Measurements from ENCODE around the gene NUP210.

DNA sequence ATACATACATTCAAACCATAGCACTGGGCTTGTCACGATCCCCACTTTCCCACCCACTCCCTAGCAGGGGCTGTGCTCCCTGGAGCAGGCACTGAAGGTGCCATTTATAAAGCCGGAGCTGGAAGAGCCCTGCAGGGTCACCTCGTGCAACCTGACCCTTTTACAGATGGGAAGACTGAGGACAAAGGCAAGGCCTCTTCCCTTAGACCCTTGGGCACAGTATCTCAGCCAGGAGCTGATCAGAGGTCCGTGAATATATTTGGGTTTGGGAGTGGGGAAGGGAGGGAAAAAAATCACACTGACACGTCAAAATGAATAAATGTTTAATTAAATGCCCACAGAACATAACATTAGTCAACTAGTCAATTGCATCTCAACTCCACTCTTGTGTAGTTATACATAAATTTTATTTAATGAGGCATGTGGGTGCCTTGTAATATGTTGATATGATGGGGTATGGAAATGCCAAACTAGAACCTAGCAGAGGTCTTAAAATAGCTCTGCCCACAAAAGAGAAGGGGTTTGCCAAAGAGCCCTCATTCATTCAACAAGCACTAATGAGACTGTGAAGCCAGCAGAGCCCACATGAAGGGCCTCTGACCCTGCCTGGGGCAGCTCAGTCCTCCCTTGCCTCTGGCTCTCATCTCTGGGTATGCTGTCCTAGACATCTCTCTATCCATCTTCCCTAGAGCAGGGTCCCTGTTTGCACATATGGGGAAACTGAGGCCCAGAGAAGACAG lies 119.4 kb downstream of the NUP210 start:
- TF ChIP-seq, protein P1, sequence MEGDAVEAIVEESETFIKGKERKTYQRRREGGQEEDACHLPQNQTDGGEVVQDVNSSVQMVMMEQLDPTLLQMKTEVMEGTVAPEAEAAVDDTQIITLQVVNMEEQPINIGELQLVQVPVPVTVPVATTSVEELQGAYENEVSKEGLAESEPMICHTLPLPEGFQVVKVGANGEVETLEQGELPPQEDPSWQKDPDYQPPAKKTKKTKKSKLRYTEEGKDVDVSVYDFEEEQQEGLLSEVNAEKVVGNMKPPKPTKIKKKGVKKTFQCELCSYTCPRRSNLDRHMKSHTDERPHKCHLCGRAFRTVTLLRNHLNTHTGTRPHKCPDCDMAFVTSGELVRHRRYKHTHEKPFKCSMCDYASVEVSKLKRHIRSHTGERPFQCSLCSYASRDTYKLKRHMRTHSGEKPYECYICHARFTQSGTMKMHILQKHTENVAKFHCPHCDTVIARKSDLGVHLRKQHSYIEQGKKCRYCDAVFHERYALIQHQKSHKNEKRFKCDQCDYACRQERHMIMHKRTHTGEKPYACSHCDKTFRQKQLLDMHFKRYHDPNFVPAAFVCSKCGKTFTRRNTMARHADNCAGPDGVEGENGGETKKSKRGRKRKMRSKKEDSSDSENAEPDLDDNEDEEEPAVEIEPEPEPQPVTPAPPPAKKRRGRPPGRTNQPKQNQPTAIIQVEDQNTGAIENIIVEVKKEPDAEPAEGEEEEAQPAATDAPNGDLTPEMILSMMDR (IDR thresholded peaks at IDR 0.05), result no peak
- TF ChIP-seq POLR2A (IDR thresholded peaks at IDR 0.05), result no peak
